Mesenchymal stem cell (in vitro differentiated cells and primary cell): Measurements from ENCODE around the gene BRME1.
"Not testable (repeated sequence)": the region's sequence is repeated elsewhere in the genome, so short reads cannot be mapped to it uniquely, and the experiment has no call there.

Experiments
- DNase-seq: peaks from one replicate; pipeline ENCODE4 v3.0.0-alpha.2; 2013
- H2AFZ ChIP-seq: one replicate; pipeline ENCODE4 v1.6.1; 2013; ENCODE audit warnings: low read depth, mild to moderate bottlenecking, control low read depth, inconsistent platforms, low read length, moderate library complexity
- H2AK5ac ChIP-seq: 2 replicates; pipeline ENCODE4 v1.6.1; 2013; ENCODE audit warnings: low read length, moderate library complexity, mild to moderate bottlenecking, inconsistent platforms; ENCODE audit not compliant: severe bottlenecking
- H2BK120ac ChIP-seq: one replicate; pipeline ENCODE4 v1.6.1; 2013; ENCODE audit warnings: low read depth, mild to moderate bottlenecking, inconsistent platforms, low read length, moderate library complexity
- H2BK12ac ChIP-seq, 2 experiments: one replicate each; pipeline ENCODE4 v1.6.1; 2013; ENCODE audit warnings: inconsistent platforms in 2 of 2, low read length in 2 of 2, mild to moderate bottlenecking in 2 of 2, moderate library complexity in 2 of 2, control low read depth in 1 of 2
- H2BK15ac ChIP-seq: one replicate; pipeline ENCODE4 v1.6.1; 2013; ENCODE audit warnings: mild to moderate bottlenecking, low read depth, inconsistent platforms; ENCODE audit not compliant: poor library complexity, severe bottlenecking
- H2BK5ac ChIP-seq: 2 replicates; pipeline ENCODE4 v1.6.1; 2013; ENCODE audit warnings: low read depth, mild to moderate bottlenecking, low read length, control low read depth, inconsistent platforms; ENCODE audit not compliant: poor library complexity, severe bottlenecking
- H3K14ac ChIP-seq, 2 experiments: one replicate each; pipeline ENCODE4 v1.6.1; 2013; ENCODE audit warnings: inconsistent platforms in 2 of 2, low read length in 2 of 2, control low read depth in 1 of 2, mild to moderate bottlenecking in 1 of 2, moderate library complexity in 1 of 2
- H3K18ac ChIP-seq, 2 experiments: one replicate each; pipeline ENCODE4 v1.6.1; 2013; ENCODE audit warnings: inconsistent platforms in 2 of 2, low read length in 2 of 2, control low read depth in 1 of 2, low read depth in 1 of 2, mild to moderate bottlenecking in 1 of 2
- H3K23ac ChIP-seq, 2 experiments: one replicate each; pipeline ENCODE4 v1.6.1; 2013; ENCODE audit warnings: inconsistent platforms in 2 of 2, low read length in 2 of 2, mild to moderate bottlenecking in 2 of 2, moderate library complexity in 2 of 2, control low read depth in 1 of 2
- H3K27ac ChIP-seq: 2 replicates; pipeline ENCODE4 v1.5.1; 2013; ENCODE audit warnings: mild to moderate bottlenecking, moderate library complexity, low read length, control low read depth, inconsistent platforms; ENCODE audit not compliant: poor library complexity, severe bottlenecking
- H3K27me3 ChIP-seq, 2 experiments: 2 replicates each; pipeline versions ENCODE4 v1.6.1 to v1.7.0; 2013; ENCODE audit warnings: low read length in 2 of 2, mild to moderate bottlenecking in 2 of 2, moderate library complexity in 2 of 2, control low read depth in 1 of 2, inconsistent platforms in 1 of 2; ENCODE audit not compliant: control insufficient read depth in 1 of 2, insufficient read depth in 1 of 2
- H3K36me3 ChIP-seq, 2 experiments: 2 replicates each; pipeline versions ENCODE4 v1.6.1 to v1.7.0; 2013; ENCODE audit warnings: low read length in 2 of 2, control low read depth in 1 of 2, inconsistent platforms in 1 of 2, low read depth in 1 of 2, mild to moderate bottlenecking in 1 of 2; ENCODE audit not compliant: insufficient read depth in 2 of 2, control insufficient read depth in 1 of 2
- H3K4ac ChIP-seq, 2 experiments: one replicate each; pipeline ENCODE4 v1.6.1; 2013; ENCODE audit warnings: inconsistent platforms in 2 of 2, low read length in 2 of 2, mild to moderate bottlenecking in 2 of 2, moderate library complexity in 2 of 2, control low read depth in 1 of 2, low read depth in 1 of 2
- H3K4me1 ChIP-seq: 2 replicates; pipeline ENCODE4 v1.6.1; 2013; ENCODE audit warnings: low read depth, low read length, control low read depth; ENCODE audit not compliant: control insufficient read depth, insufficient read depth
- H3K4me2 ChIP-seq: 2 replicates; pipeline ENCODE4 v1.6.1; 2013; ENCODE audit warnings: low read length, mild to moderate bottlenecking, inconsistent platforms; ENCODE audit not compliant: poor library complexity, severe bottlenecking
- H3K4me3 ChIP-seq, 2 experiments: 2 replicates each; pipeline versions ENCODE4 v1.5.1 to v1.7.0; 2013; ENCODE audit warnings: low read length in 2 of 2, mild to moderate bottlenecking in 2 of 2, control low read depth in 1 of 2, low read depth in 1 of 2; ENCODE audit not compliant: insufficient read depth in 1 of 2
- H3K79me1 ChIP-seq: replicated peaks from 2 replicates; pipeline ENCODE4 v1.6.1; 2013; ENCODE audit warnings: mild to moderate bottlenecking, control low read depth, low read length, inconsistent platforms; ENCODE audit not compliant: poor library complexity, severe bottlenecking
- H3K9ac ChIP-seq: 2 replicates; pipeline ENCODE4 v1.7.0; 2013; ENCODE audit warnings: mild to moderate bottlenecking, low read length, moderate library complexity
- H3K9me3 ChIP-seq: 2 replicates; pipeline ENCODE4 v1.7.0; 2013; ENCODE audit warnings: mild to moderate bottlenecking, low read length; ENCODE audit not compliant: control insufficient read depth
- H4K8ac ChIP-seq: one replicate; pipeline ENCODE4 v1.6.1; 2013; ENCODE audit warnings: inconsistent platforms, mild to moderate bottlenecking, low read length, moderate library complexity
- H4K91ac ChIP-seq: one replicate; pipeline ENCODE4 v1.6.1; 2013; ENCODE audit warnings: mild to moderate bottlenecking, low read length, inconsistent platforms
- WGBS: methylation state at CpG from one replicate; pipeline ENCODE4 v1.1.7; 2013; ENCODE audit warnings: mixed read lengths; 5-methylcytosine and 5-hydroxymethylcytosine counted together

BRME1 gene

GRCh38 chr19:13852171-13852707 is 53.7 kb downstream of the BRME1 start:
- Histone ChIP-seq H2BK12ac (peak overlapping the region; percentile 75 to 97), H2AK5ac (peak overlapping the region; percentile 98), H2BK120ac (peak overlapping the region; percentile 79), H3K4ac (peak overlapping the region in 1 of 2 experiments; percentile 39), H3K4me1 (peaks cover 39% of the 10 kb centered on the region), H4K8ac (peak overlapping the region; percentile 60), H3K18ac (peak overlapping the region in 1 of 2 experiments; percentile 54), H2BK5ac (peak overlapping the region; percentile 9), H3K9ac (peak overlapping the region; percentile 99), H3K27ac (peak overlapping the region; percentile 97)
- not testable (repeated sequence) for H4K91ac ChIP-seq, H3K4me3 ChIP-seq, DNase-seq, H2AFZ ChIP-seq, H3K9me3 ChIP-seq, H3K27me3 ChIP-seq, H3K23ac ChIP-seq, H3K4me2 ChIP-seq, H3K79me1 ChIP-seq, H3K36me3 ChIP-seq, H2BK15ac ChIP-seq, H3K14ac ChIP-seq
- WGBS, result 74% methylated on average over 10 of the region's 12 CpGs

GRCh38 chr19:13851734-13852114 is 54.2 kb downstream of the BRME1 start:
- H3K14ac ChIP-seq, H3K36me3 ChIP-seq, H3K9me3 ChIP-seq, H2BK15ac ChIP-seq, H3K4me2 ChIP-seq, H3K27me3 ChIP-seq, DNase-seq, H3K23ac ChIP-seq, H3K79me1 ChIP-seq: not testable (repeated sequence)
- Histone ChIP-seq H3K18ac (peak overlapping the region; percentile 98 to 99), H3K9ac (peak overlapping the region; percentile 99), H2BK5ac (peak overlapping the region; percentile 100), H2BK12ac (peak overlapping the region; percentile 75 to 100), H3K4me1 (peaks cover 44% of the 10 kb centered on the region), H4K91ac (peak overlapping the region; percentile 87), H3K4ac (peak overlapping the region; percentile 39 to 99), H2AFZ (peak overlapping the region; percentile 36), H3K27ac (peak overlapping the region; percentile 97), H2BK120ac (peak overlapping the region; percentile 90), H2AK5ac (peak overlapping the region; percentile 92), H4K8ac (peak overlapping the region; percentile 99), H3K4me3 (peak overlapping the region in 1 of 2 experiments; percentile 47)
- WGBS, result 81% methylated on average over 3 of the region's 5 CpGs

GRCh38 chr19:13850910-13851733 is 54.8 kb downstream of the BRME1 start:
- WGBS, result 7% methylated on average over 22 of the region's 26 CpGs

More at GRCh38 chr19:13850910-13851733, 54.8 kb downstream of the BRME1 start:
- Histone ChIP-seq H3K27me3 (no peaks in the 10 kb centered on the region), H3K4me1 (peaks cover 50% of the 10 kb centered on the region), H3K4me2 (peak overlapping the region; percentile 62), H3K9ac (peak overlapping the region; percentile 99), H3K9me3 (no peaks in the 10 kb centered on the region), H4K91ac (peak overlapping the region; percentile 87), H3K23ac (peak overlapping the region in 1 of 2 experiments; percentile 27), H2BK120ac (peak overlapping the region; percentile 90), H3K27ac (peak overlapping the region; percentile 97), H2BK5ac (peak overlapping the region; percentile 100), H2AFZ (peak overlapping the region; percentile 36), H3K4ac (peak overlapping the region; percentile 98 to 99), H3K14ac (peak overlapping the region in 1 of 2 experiments; percentile 0), H2AK5ac (peak overlapping the region; percentile 92), H4K8ac (peak overlapping the region; percentile 99), H2BK15ac (peak overlapping the region; percentile 97), H3K36me3 (no peaks in the 10 kb centered on the region), H3K79me1 (peaks cover 2% of the 10 kb centered on the region), H3K4me3 (peak overlapping the region in 1 of 2 experiments; percentile 79), H2BK12ac (peak overlapping the region; percentile 75 to 100), H3K18ac (peak overlapping the region; percentile 98 to 99)
- DNase-seq, result peak; percentile 96
